HCT116 (cell line): ENCODE results near the gene MAOA.

ENCODE experiments used
- ATF3 ChIP-seq: IDR thresholded peaks from 2 replicates; pipeline ENCODE4 v1.6.1; 2012
- CEBPB ChIP-seq: IDR thresholded peaks from 2 replicates; pipeline ENCODE4 v1.6.1; 2012; ENCODE audit warnings: low read depth
- CTCF ChIP-seq, 3 experiments: fragments of 200-600 bp in 1 of 3; sonication (generic) in 1 of 3; IDR thresholded peaks in 2 of 3; conservative IDR thresholded peaks in 1 of 3; 2 replicates each; pipeline ENCODE4 v1.5.1; 2012 to 2017; ENCODE audit warnings: low read depth in 2 of 3, low read length in 2 of 3, antibody characterized with exemption in 1 of 3, borderline replicate concordance in 1 of 3, control low read depth in 1 of 3, mild to moderate bottlenecking in 1 of 3, mixed read lengths in 1 of 3, mixed run types in 1 of 3, moderate library complexity in 1 of 3; ENCODE audit not compliant: insufficient read depth in 1 of 3
- EGR1 ChIP-seq: IDR thresholded peaks from 2 replicates; pipeline ENCODE4 v1.6.1; 2012; ENCODE audit warnings: low read depth
- EZH2 ChIP-seq: fragments of 200-600 bp; sonication (generic); IDR thresholded peaks from 2 replicates; pipeline ENCODE4 v1.6.1; 2017; ENCODE audit warnings: antibody characterized with exemption, mixed run types
- EZH2phosphoT487 ChIP-seq: fragments of 200-600 bp; IDR thresholded peaks from 2 replicates; pipeline ENCODE4 v1.6.1; 2018; ENCODE audit warnings: antibody characterized with exemption, borderline replicate concordance
- JUND ChIP-seq: IDR thresholded peaks from 2 replicates; pipeline ENCODE4 v1.6.1; 2012
- MAX ChIP-seq: IDR thresholded peaks from 2 replicates; pipeline ENCODE4 v1.6.1; 2012
- POLR2A ChIP-seq: IDR thresholded peaks from 2 replicates; pipeline ENCODE4 v1.7.0; 2011; ENCODE audit warnings: borderline replicate concordance; ENCODE audit not compliant: insufficient read depth, insufficient read length; ENCODE audit errors: extremely low read depth
- RAD21 ChIP-seq: IDR thresholded peaks from 2 replicates; pipeline ENCODE4 v1.6.1; 2012; ENCODE audit warnings: low read depth, mild to moderate bottlenecking
- REST ChIP-seq: IDR thresholded peaks from 2 replicates; pipeline ENCODE4 v1.6.1; 2012; ENCODE audit warnings: low read depth
- SP1 ChIP-seq: IDR thresholded peaks from 2 replicates; pipeline ENCODE4 v1.6.1; 2012; ENCODE audit warnings: low read depth
- ZBTB33 ChIP-seq: IDR thresholded peaks from 2 replicates; pipeline ENCODE4 v1.6.1; 2011; ENCODE audit warnings: mild to moderate bottlenecking, low read length, moderate library complexity; ENCODE audit not compliant: insufficient replicate concordance; ENCODE audit errors: extremely low read depth
- ZFX ChIP-seq: fragments of 450-650 bp; IDR thresholded peaks from 2 replicates; pipeline ENCODE4 v1.6.1; 2017

GRCh38 chrX:43679778-43680177 lies 23.7 kb downstream of the MAOA start:
- TF ChIP-seq POLR2A (no peak), EZH2 (no peak), MAX (no peak), CTCF (IDR thresholded peaks at IDR 0.05 in 2 of 3, conservative IDR thresholded peaks at IDR 0.05 in 1 of 3; ENCODE audit: borderline replicate concordance in 1 of 3, insufficient read depth in 1 of 3, low read depth in 2 of 3, low read length in 2 of 3) (no peak), ZFX (no peak), JUND (no peak), REST (no peak), ATF3 (no peak), EGR1 (no peak), ZBTB33 (no peak), EZH2phosphoT487 (no peak), RAD21 (no peak), CEBPB (no peak), SP1 (no peak)
